BLaER1 (cell line): ENCODE measurements around the gene ATRN.
A peak's percentile ranks its signal among the peaks of the same experiment; 100 is the strongest.

Source experiments
- H3K27ac ChIP-seq: shearing (Covaris generic); formaldehyde crosslinking; 2 replicates; pipeline ENCODE4 v1.8.1; 2022
- H3K27me3 ChIP-seq: shearing (Covaris generic); formaldehyde crosslinking; 2 replicates; pipeline ENCODE4 v1.8.1; 2022
- H3K36me3 ChIP-seq: shearing (Covaris generic); formaldehyde crosslinking; 2 replicates; pipeline ENCODE4 v1.8.1; 2022
- H3K4me1 ChIP-seq: shearing (Covaris generic); formaldehyde crosslinking; 2 replicates; pipeline ENCODE4 v1.8.1; 2022
- H3K4me2 ChIP-seq: shearing (Covaris generic); formaldehyde crosslinking; 2 replicates; pipeline ENCODE4 v1.8.1; 2022
- H3K4me3 ChIP-seq: shearing (Covaris generic); formaldehyde crosslinking; 2 replicates; pipeline ENCODE4 v1.8.1; 2022
- H3K9ac ChIP-seq: shearing (Covaris generic); formaldehyde crosslinking; 2 replicates; pipeline ENCODE4 v1.8.1; 2022
- H3K9me3 ChIP-seq: shearing (Covaris generic); formaldehyde crosslinking; 2 replicates; pipeline ENCODE4 v1.8.1; 2022
- H4K20me1 ChIP-seq: shearing (Covaris generic); formaldehyde crosslinking; 2 replicates; pipeline ENCODE4 v1.8.1; 2022
- Cebpa-rat ChIP-seq: shearing (Covaris generic); IDR thresholded peaks from 2 replicates; pipeline ENCODE4 v1.8.1; 2022

ATRN gene

DNA sequence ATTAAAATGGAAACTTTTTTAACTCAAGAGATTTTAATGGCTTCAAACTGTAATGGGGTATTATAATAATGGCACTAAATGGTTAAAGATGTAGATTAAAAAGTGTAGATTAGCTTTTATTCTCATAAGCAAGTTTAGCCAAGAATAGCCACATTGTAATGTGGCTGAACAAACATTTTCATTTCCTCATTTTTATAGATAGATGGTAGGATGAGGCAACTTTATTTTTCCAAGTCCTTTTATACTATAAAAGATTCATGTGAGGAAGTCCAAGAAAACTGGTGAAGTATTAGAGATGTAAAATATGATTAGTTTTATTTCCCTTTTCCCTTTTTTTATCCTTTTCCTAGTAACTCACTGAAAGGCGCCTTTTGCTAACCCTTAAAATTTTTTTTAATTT, 88.8 kb downstream of the ATRN start:
- no peaks in the 10 kb centered on the region for H3K9me3 ChIP-seq
- no peak overlapping the region for H3K9ac ChIP-seq
- H3K4me3 ChIP-seq: no peak overlapping the region
- no peak for TF ChIP-seq Cebpa-rat
- no peaks in the 10 kb centered on the region for H3K27me3 ChIP-seq
- H3K27ac ChIP-seq: no peak overlapping the region
- H3K4me2 ChIP-seq: peak overlapping the region; percentile 23
- peaks cover 26% of the 10 kb centered on the region for H3K36me3 ChIP-seq
- H3K4me1 ChIP-seq: peaks cover 26% of the 10 kb centered on the region
- no peaks in the 10 kb centered on the region for H4K20me1 ChIP-seq

DNA sequence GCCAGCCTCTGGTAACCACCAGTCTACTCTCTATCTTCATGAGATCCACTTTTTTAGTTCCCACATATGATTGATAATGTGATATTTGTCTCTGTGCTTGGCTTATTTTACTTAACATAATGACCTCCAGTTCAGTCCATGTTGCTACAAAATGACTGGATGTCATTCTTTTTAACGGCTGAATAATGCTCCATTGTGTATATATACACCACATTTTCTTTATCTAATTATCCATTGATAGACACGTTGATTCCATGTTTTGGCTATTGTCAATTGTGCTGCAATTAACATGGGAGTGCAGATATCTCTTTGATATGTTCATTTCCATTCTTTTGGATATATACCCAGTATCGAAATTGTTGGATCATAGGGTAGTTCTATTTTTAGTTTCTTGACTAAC, 89.3 kb downstream of the ATRN start:
- no peak for TF ChIP-seq Cebpa-rat
- H3K27ac ChIP-seq: no peak overlapping the region
- H3K27me3 ChIP-seq: no peaks in the 10 kb centered on the region
- peaks cover 21% of the 10 kb centered on the region for H3K4me1 ChIP-seq
- no peak overlapping the region for H3K9ac ChIP-seq
- H4K20me1 ChIP-seq: no peaks in the 10 kb centered on the region
- no peak overlapping the region for H3K4me3 ChIP-seq
- no peaks in the 10 kb centered on the region for H3K9me3 ChIP-seq
- peak overlapping the region; percentile 23 for H3K4me2 ChIP-seq
- peaks cover 30% of the 10 kb centered on the region for H3K36me3 ChIP-seq

DNA sequence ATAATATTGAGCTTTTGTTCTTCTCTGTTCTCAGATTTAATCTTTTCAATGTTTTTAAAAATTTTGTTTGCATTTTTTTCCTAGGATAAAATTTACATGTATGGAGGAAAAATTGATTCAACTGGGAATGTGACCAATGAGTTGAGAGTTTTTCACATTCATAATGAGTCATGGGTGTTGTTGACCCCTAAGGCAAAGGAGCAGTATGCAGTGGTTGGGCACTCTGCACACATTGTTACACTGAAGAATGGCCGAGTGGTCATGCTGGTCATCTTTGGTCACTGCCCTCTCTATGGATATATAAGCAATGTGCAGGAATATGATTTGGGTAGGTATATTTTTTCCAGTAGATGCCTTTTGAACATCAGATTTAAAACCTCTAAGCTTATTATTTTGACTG, 89.8 kb downstream of the ATRN start:
- peaks cover 34% of the 10 kb centered on the region for H3K36me3 ChIP-seq
- no peaks in the 10 kb centered on the region for H3K9me3 ChIP-seq
- H4K20me1 ChIP-seq: no peaks in the 10 kb centered on the region
- H3K4me1 ChIP-seq: peaks cover 17% of the 10 kb centered on the region
- H3K9ac ChIP-seq: no peak overlapping the region
- H3K4me2 ChIP-seq: no peak overlapping the region
- no peaks in the 10 kb centered on the region for H3K27me3 ChIP-seq
- TF ChIP-seq Cebpa-rat: no peak
- no peak overlapping the region for H3K27ac ChIP-seq
- H3K4me3 ChIP-seq: no peak overlapping the region

DNA sequence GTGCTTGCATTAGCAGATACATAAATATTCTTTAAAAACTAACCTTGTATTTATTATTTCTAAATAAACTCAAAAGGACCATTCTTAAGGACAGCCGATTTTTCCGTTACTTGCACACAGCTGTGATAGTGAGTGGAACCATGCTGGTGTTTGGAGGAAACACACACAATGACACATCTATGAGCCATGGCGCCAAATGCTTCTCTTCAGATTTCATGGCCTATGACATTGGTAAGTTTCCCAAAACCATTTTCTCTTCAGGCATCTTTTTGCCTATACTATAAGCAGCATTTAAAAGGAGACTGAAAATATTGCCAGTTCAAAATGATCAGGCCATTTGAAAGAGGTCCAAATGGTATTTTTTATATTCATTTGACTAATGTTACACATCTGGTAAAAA, 92.3 kb downstream of the ATRN start:
- no peak overlapping the region for H3K4me3 ChIP-seq
- H3K27ac ChIP-seq: no peak overlapping the region
- H3K4me2 ChIP-seq: no peak overlapping the region
- H4K20me1 ChIP-seq: no peaks in the 10 kb centered on the region
- peaks cover 57% of the 10 kb centered on the region for H3K36me3 ChIP-seq
- TF ChIP-seq Cebpa-rat: no peak
- H3K4me1 ChIP-seq: peaks cover 12% of the 10 kb centered on the region
- no peaks in the 10 kb centered on the region for H3K9me3 ChIP-seq
- H3K27me3 ChIP-seq: no peaks in the 10 kb centered on the region
- no peak overlapping the region for H3K9ac ChIP-seq

DNA sequence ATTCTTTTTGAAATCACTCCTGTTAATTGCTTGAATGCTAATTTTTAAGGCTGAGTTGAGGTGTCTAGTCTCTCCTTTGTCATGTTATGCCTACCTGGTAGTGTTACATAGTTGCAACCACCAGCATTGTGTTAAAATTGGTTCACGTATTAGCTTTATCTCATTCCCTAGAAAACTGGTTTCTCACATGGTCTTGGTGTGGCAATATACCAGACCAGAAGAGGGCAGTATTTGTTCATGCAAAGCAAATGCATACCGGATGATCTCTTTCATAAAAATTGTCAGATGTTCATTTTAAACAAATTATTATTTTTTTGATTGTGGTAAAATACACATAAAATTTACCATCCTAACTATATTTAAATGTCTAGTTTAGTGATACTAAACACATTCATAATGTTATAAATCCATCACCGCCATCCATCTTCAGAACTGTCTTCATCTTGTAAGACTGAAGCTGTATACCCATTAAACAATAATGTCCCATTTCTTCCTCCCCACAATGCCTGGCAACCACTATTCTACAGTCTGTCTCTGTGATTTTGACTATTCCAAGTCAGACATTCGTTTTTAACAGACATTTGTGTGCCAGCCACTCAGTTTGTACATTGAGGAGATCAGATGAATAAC, 92.8 kb downstream of the ATRN start:
- Histone ChIP-seq H3K4me1 (peaks cover 12% of the 10 kb centered on the region), H3K9me3 (no peaks in the 10 kb centered on the region), H3K27me3 (no peaks in the 10 kb centered on the region), H3K4me3 (no peak overlapping the region), H4K20me1 (no peaks in the 10 kb centered on the region), H3K36me3 (peaks cover 57% of the 10 kb centered on the region), H3K27ac (no peak overlapping the region), H3K4me2 (no peak overlapping the region), H3K9ac (no peak overlapping the region)
- no peak for TF ChIP-seq Cebpa-rat

DNA sequence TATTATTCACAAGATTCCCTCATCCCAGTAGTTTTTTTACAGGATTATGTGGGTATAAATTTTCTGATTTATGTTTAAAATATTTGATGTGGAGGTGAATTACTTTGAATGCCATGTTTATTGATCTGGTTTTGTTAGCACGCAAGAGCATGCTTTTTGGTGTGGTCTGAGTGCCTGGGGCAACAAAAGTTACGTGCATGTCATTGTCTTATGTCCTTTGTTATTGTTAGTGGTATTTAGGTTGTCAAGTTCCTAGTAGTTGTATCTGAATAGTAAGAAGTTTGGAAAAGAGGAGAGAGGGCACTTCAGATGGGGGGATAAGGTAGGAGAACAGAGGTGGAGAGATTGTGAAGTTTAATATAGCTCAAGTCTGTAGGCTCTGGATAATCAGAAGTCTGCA, 95.0 kb downstream of the ATRN start:
- no peak for TF ChIP-seq Cebpa-rat
- H3K36me3 ChIP-seq: peaks cover 53% of the 10 kb centered on the region
- no peak overlapping the region for H3K4me3 ChIP-seq
- H3K27me3 ChIP-seq: no peaks in the 10 kb centered on the region
- H3K9me3 ChIP-seq: no peaks in the 10 kb centered on the region
- no peak overlapping the region for H3K4me2 ChIP-seq
- no peaks in the 10 kb centered on the region for H3K4me1 ChIP-seq
- no peaks in the 10 kb centered on the region for H4K20me1 ChIP-seq
- H3K9ac ChIP-seq: no peak overlapping the region
- no peak overlapping the region for H3K27ac ChIP-seq

DNA sequence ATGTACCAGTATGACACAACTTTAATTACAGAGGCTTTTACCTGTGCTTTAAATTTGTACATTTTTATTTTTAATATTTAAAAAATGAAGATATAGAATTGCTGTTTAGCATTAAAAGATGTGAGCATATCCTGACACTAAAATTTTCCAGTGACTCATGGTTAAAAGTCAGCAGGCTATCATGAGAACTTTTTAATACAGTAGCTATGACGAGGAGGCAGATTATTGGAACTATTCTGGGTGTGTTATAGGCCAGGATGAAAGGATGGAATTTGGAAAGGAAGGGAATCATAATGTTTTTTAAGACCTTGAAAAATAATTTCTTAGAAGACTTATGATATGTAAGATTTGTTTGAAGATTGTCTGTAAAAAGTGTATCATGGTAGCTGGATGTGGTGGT, 101.3 kb downstream of the ATRN start:
- H3K4me2 ChIP-seq: no peak overlapping the region
- H3K9me3 ChIP-seq: no peaks in the 10 kb centered on the region
- no peak for TF ChIP-seq Cebpa-rat
- peaks cover 55% of the 10 kb centered on the region for H3K36me3 ChIP-seq
- no peaks in the 10 kb centered on the region for H3K27me3 ChIP-seq
- H3K4me3 ChIP-seq: no peak overlapping the region
- H3K4me1 ChIP-seq: no peaks in the 10 kb centered on the region
- no peak overlapping the region for H3K9ac ChIP-seq
- H4K20me1 ChIP-seq: no peaks in the 10 kb centered on the region
- H3K27ac ChIP-seq: no peak overlapping the region

DNA sequence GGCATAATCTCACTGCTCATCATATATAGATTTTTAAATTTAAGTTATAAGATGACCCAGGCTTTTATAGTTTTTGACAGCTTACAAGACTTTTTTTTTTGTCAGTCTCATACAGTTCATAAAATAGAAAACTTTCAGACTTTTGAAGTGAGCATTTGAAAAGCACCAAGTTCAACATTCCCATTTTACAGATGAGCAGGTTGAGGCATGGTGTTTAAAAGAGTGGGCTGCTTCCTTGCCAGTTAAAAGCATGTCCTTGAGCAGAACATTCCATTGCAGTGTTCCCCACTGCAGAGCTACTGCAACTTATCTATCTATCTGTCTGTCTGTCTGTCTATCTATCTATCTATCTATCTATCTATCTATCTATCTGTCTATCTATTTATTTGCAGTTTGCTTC, 105.5 kb downstream of the ATRN start:
- TF ChIP-seq Cebpa-rat: no peak
- H3K36me3 ChIP-seq: peaks cover 80% of the 10 kb centered on the region
- H3K4me3 ChIP-seq: no peak overlapping the region

DNA sequence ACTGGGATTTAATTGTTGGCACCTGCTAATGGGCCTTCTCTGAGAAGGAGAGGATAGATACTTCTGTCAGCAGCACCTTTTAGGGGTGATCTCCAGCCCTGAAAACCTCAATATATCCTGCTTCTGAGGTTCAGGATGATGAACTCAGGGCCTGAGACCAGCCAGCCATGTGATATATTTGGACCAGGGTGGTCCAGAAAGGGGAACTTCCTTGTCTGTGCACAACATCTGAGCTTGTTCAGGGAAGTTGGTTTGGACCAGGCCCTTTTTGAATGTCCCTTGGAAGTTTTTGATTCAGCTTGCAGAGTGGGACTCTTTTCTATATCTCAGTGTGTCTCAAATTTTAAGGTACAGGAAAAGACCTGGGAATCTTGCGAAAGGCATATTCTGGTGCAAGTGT, 106.5 kb downstream of the ATRN start:
- Histone ChIP-seq H4K20me1 (no peaks in the 10 kb centered on the region), H3K4me1 (no peaks in the 10 kb centered on the region), H3K9ac (no peak overlapping the region), H3K27me3 (no peaks in the 10 kb centered on the region), H3K27ac (no peak overlapping the region), H3K36me3 (peaks cover 84% of the 10 kb centered on the region), H3K9me3 (no peaks in the 10 kb centered on the region), H3K4me3 (no peak overlapping the region), H3K4me2 (no peak overlapping the region)
- TF ChIP-seq Cebpa-rat: no peak

More for the DNA sequence above, 105.5 kb downstream of the ATRN start:
- Histone ChIP-seq H3K27ac (no peak overlapping the region), H3K27me3 (no peaks in the 10 kb centered on the region), H3K9ac (no peak overlapping the region), H3K4me1 (no peaks in the 10 kb centered on the region), H4K20me1 (no peaks in the 10 kb centered on the region), H3K9me3 (no peaks in the 10 kb centered on the region), H3K4me2 (no peak overlapping the region)

DNA sequence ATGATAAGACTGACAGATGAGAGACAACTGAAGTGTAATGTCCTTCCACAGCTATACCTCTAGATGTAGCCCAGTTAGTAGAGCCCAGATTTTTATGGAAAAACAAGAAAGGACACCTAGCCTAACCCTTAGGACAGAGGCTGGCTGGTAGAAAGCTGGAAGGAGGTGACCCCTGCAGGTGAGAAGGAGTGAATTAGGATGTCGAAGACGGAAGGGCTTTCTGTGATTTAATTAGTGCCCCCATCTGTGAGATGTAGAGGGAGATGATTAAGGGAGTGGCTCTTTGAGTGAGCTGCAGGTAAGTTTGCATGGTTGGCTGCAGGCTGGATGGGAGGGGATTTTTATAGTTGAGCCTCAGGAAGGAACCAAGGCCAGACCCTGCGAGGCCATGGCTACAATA, 109.6 kb downstream of the ATRN start:
- no peak overlapping the region for H3K4me2 ChIP-seq
- H3K4me3 ChIP-seq: no peak overlapping the region
- no peak overlapping the region for H3K9ac ChIP-seq
- peaks cover 85% of the 10 kb centered on the region for H3K36me3 ChIP-seq
- no peak overlapping the region for H3K27ac ChIP-seq
- H4K20me1 ChIP-seq: no peaks in the 10 kb centered on the region
- no peaks in the 10 kb centered on the region for H3K27me3 ChIP-seq
- TF ChIP-seq Cebpa-rat: no peak
- H3K9me3 ChIP-seq: no peaks in the 10 kb centered on the region
- no peaks in the 10 kb centered on the region for H3K4me1 ChIP-seq

DNA sequence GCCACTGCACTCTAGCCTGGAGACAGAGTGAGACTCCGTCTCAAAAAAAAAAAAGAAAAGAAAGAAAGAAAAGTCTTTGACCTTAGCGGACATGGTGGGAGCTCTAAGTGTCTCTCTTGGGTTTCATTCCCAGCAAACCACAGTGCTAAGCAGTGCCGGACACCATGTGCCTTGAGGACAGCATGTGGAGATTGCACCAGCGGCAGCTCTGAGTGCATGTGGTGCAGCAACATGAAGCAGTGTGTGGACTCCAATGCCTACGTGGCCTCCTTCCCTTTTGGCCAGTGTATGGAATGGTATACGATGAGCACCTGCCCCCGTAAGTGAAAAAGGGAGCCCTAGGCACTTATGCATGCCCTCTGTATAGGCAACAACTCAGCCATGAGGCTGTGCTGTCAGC, 112.9 kb downstream of the ATRN start:
- Histone ChIP-seq H3K27ac (no peak overlapping the region), H3K4me2 (no peak overlapping the region), H4K20me1 (no peaks in the 10 kb centered on the region), H3K9me3 (peaks cover 9% of the 10 kb centered on the region; the same call in 1 of the 2 replicates), H3K4me3 (no peak overlapping the region), H3K4me1 (no peaks in the 10 kb centered on the region), H3K36me3 (peaks cover 71% of the 10 kb centered on the region), H3K9ac (no peak overlapping the region), H3K27me3 (no peaks in the 10 kb centered on the region)
- TF ChIP-seq Cebpa-rat: no peak
